Right lung (tissue), 10 donors: Measurements from ENCODE around the gene GPX4. TPM values are rescaled to one million over a fixed set of nuclear protein-coding genes. Genes with fewer than 3 reads are reported as not detected.

Experiments used
- DNase-seq, 2 donors: peaks; one replicate each; pipeline ENCODE4 v3.0.0-alpha.2; 2013
- long read RNA-seq, 8 donors: transcript quantifications; one replicate each; lab custom pipeline, GENCODE V29; 2026
- polyA plus RNA-seq, 5 donors: library from polyadenylated mRNA; unstranded; fragments of 120-200 nt; gene quantifications; one replicate each; pipeline versions ENCODE4 v1.2.1 to v1.2.3, GENCODE V29; 2013; ENCODE audit warnings: inconsistent platforms in 1 of 5, low replicate concordance in 1 of 5; ENCODE audit not compliant: insufficient read length in 5 of 5, insufficient read depth in 1 of 5

The GPX4 gene
- 100 to 1,000 TPM; 141 to 288 (median 176) TPM for polyA plus RNA-seq
- long read RNA-seq, donor 1, transcript GPX4-204 (6 exons, 536 nt): minor isoform, 15 of 283 reads
- long read RNA-seq, donor 1, transcript GPX4-201 (7 exons, 919 nt): major isoform, 137 of 283 reads
- long read RNA-seq, donor 1, partial matches to known transcripts: 34 of 283 reads
- long read RNA-seq, donor 1, other reads (novel, unspliced or antisense): 93 of 283 reads
- long read RNA-seq, donor 2, transcript GPX4-204 (6 exons, 536 nt): minor isoform, 5 of 122 reads
- long read RNA-seq, donor 2, transcript GPX4-201 (7 exons, 919 nt): major isoform, 76 of 122 reads
- long read RNA-seq, donor 2, partial matches to known transcripts: 11 of 122 reads
- long read RNA-seq, donor 2, other reads (novel, unspliced or antisense): 29 of 122 reads
- long read RNA-seq, donor 3, transcript GPX4-204 (6 exons, 536 nt): minor isoform, 5 of 175 reads
- long read RNA-seq, donor 3, transcript GPX4-201 (7 exons, 919 nt): major isoform, 87 of 175 reads
- long read RNA-seq, donor 3, partial matches to known transcripts: 30 of 175 reads
- long read RNA-seq, donor 3, other reads (novel, unspliced or antisense): 52 of 175 reads
- long read RNA-seq, donor 4, transcript GPX4-204 (6 exons, 536 nt): minor isoform, 9 of 144 reads
- long read RNA-seq, donor 4, transcript GPX4-201 (7 exons, 919 nt): major isoform, 82 of 144 reads
- long read RNA-seq, donor 4, partial matches to known transcripts: 12 of 144 reads
- long read RNA-seq, donor 4, other reads (novel, unspliced or antisense): 40 of 144 reads
- long read RNA-seq, donor 5, transcript GPX4-201 (7 exons, 919 nt): major isoform, 148 of 265 reads
- long read RNA-seq, donor 5, transcript GPX4-204 (6 exons, 536 nt): minor isoform, 12 of 265 reads
- long read RNA-seq, donor 5, partial matches to known transcripts: 14 of 265 reads
- long read RNA-seq, donor 5, other reads (novel, unspliced or antisense): 89 of 265 reads
- long read RNA-seq, donor 6, transcript GPX4-201 (7 exons, 919 nt): major isoform, 179 of 316 reads
- long read RNA-seq, donor 6, transcript GPX4-204 (6 exons, 536 nt): minor isoform, 13 of 316 reads
- long read RNA-seq, donor 6, partial matches to known transcripts: 15 of 316 reads
- long read RNA-seq, donor 6, other reads (novel, unspliced or antisense): 107 of 316 reads
- long read RNA-seq, donor 7, transcript GPX4-201 (7 exons, 919 nt): major isoform, 75 of 362 reads
- long read RNA-seq, donor 7, partial matches to known transcripts: 83 of 362 reads
- long read RNA-seq, donor 7, other reads (novel, unspliced or antisense): 199 of 362 reads
- long read RNA-seq, donor 8, transcript GPX4-201 (7 exons, 919 nt): major isoform, 39 of 63 reads
- long read RNA-seq, donor 8, partial matches to known transcripts: 0 of 63 reads
- long read RNA-seq, donor 8, other reads (novel, unspliced or antisense): 22 of 63 reads

GRCh38 chr19:1103708-1104310 is at the start of gene GPX4:
Gene GPX4, plus strand, starts transcription at chr19:1103994. Its CDS starts 50 bp downstream, at chr19:1104044.
- DNase-seq: peak; percentile 100

- no peak for DNase-seq
These were observed 49.4 kb upstream of the GPX4 start for GRCh38 chr19:1054102-1055027.

- DNase-seq: no peak
These were observed 48.8 kb upstream of the GPX4 start for GRCh38 chr19:1055028-1055425.

- DNase-seq: no peak
These were observed 47.7 kb upstream of the GPX4 start for GRCh38 chr19:1055886-1056620.

- DNase-seq: no peak
These were observed 46.5 kb upstream of the GPX4 start for GRCh38 chr19:1057176-1057855.

- DNase-seq: no peak
These were observed 45.7 kb upstream of the GPX4 start for GRCh38 chr19:1058112-1058511.

- DNase-seq: no peak
These were observed 43.1 kb upstream of the GPX4 start for GRCh38 chr19:1060689-1061088.

GRCh38 chr19:1061987-1062386 is 41.8 kb upstream of the GPX4 start:
- no peak for DNase-seq

- DNase-seq: no peak
These were observed 41.3 kb upstream of the GPX4 start for GRCh38 chr19:1062387-1063029.

- DNase-seq: no peak
These were observed 40.5 kb upstream of the GPX4 start for GRCh38 chr19:1063030-1063908.

GRCh38 chr19:1063909-1064660 is 39.7 kb upstream of the GPX4 start:
- DNase-seq: no peak

- DNase-seq: peak in 1 of 2 donors; percentile 62
These were observed 38.9 kb upstream of the GPX4 start for GRCh38 chr19:1064661-1065605.

- DNase-seq: no peak
These were observed 38.1 kb upstream of the GPX4 start for GRCh38 chr19:1065606-1066109.

GRCh38 chr19:1066251-1066747 is 37.5 kb upstream of the GPX4 start:
- no peak for DNase-seq
